ENCODE measurements around the gene LEPROT. TPM values are rescaled to one million over a fixed set of nuclear protein-coding genes. Genes with fewer than 3 reads are reported as not detected.

The LEPROT gene
- total RNA-seq, 1 donor from 2014 or later = 37.8 TPM

DNA sequence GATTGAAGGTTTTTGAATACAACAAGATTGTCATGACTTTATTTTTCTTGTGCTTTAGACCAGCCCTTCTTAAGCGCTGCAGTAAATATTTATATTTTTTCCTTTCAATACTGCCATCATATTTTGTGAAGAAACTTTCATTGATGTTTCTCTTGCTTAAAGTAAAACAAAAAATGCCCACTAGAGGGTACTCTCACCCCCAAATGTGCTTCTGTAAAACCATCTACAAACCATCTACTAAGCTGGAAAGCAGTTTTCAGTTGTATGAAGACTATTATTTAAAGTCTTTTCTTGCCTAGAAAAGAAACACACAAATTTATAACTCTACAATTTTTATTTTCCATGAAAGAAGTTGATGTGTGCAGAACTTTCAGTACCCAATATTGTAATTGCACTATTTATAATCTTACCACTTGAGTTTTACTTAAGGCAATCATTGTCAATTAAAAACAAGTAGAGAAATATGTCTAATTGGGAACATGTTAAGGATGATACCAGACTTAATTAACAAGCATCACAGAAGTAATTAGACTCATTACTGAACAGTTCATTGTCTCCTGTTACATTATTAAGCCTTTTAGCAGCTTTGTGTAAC, 10.7 kb downstream of the LEPROT start:
- peaks cover 0 to 44% of the 10 kb centered on the region in 2 donors for H3K36me3 ChIP-seq
- intact Hi-C loops (cut with DNase I) = loop anchor here (10.0 kb wide), 1 partner anchor 254 kb away; no protein-coding TSS in a partner anchor

DNA sequence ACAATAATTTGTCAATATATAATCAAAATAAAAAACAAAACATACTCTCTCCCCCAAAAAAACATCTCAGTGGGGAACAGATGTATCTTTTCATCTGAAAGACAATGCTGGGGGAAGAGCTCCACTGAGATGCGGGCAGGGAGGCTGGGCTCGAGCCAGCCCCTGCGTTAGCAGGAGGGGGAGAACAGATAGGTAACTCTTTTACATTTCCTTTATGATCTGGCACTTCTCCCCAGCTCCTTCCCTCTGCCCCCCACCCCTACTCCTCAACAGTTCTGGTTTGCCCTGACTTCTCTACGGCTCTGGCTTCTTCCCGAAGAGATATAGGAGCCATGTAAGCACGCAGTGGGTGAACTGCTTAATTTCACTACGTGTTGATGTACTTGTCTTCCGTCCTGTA, 12.4 kb downstream of the LEPROT start:
- Histone ChIP-seq H3K27ac (no peak overlapping the region), H3K4me3 (no peak overlapping the region), H3K4me1 (peaks cover 12% of the 10 kb centered on the region), H3K9me3 (no peaks in the 10 kb centered on the region), H3K27me3 (no peaks in the 10 kb centered on the region), H3K36me3 (peaks cover 0 to 27% of the 10 kb centered on the region in 2 donors)
- DNase-seq (ENCODE audit: extremely low spot score in 2 of 2) = no peak
- no peak for TF ChIP-seq POLR2AphosphoS5 (IDR thresholded peaks at IDR 0.05; ENCODE audit: insufficient read depth in 1 of 2, low read depth in 1 of 2)
- no peak for TF ChIP-seq POLR2A (IDR thresholded peaks at IDR 0.05)
- TF ChIP-seq, protein P1, sequence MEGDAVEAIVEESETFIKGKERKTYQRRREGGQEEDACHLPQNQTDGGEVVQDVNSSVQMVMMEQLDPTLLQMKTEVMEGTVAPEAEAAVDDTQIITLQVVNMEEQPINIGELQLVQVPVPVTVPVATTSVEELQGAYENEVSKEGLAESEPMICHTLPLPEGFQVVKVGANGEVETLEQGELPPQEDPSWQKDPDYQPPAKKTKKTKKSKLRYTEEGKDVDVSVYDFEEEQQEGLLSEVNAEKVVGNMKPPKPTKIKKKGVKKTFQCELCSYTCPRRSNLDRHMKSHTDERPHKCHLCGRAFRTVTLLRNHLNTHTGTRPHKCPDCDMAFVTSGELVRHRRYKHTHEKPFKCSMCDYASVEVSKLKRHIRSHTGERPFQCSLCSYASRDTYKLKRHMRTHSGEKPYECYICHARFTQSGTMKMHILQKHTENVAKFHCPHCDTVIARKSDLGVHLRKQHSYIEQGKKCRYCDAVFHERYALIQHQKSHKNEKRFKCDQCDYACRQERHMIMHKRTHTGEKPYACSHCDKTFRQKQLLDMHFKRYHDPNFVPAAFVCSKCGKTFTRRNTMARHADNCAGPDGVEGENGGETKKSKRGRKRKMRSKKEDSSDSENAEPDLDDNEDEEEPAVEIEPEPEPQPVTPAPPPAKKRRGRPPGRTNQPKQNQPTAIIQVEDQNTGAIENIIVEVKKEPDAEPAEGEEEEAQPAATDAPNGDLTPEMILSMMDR (IDR thresholded peaks at IDR 0.05) = no peak
- intact Hi-C loops (cut with DNase I) = loop anchor here (10.0 kb wide), 1 partner anchor 252 kb away; no protein-coding TSS in a partner anchor

More for the DNA sequence above, 10.7 kb downstream of the LEPROT start:
- H3K4me3 ChIP-seq = no peak overlapping the region
- no peaks in the 10 kb centered on the region for H3K9me3 ChIP-seq
- TF ChIP-seq, protein P1 (IDR thresholded peaks at IDR 0.05) = peak in 1 of 3 experiments; percentile 51
- TF ChIP-seq POLR2AphosphoS5 (IDR thresholded peaks at IDR 0.05; ENCODE audit: insufficient read depth in 1 of 2, low read depth in 1 of 2) = no peak
- DNase-seq (ENCODE audit: extremely low spot score in 2 of 2) = no peak
- H3K4me1 ChIP-seq = peaks cover 12% of the 10 kb centered on the region
- H3K27me3 ChIP-seq = no peaks in the 10 kb centered on the region
- H3K27ac ChIP-seq = no peak overlapping the region

DNA sequence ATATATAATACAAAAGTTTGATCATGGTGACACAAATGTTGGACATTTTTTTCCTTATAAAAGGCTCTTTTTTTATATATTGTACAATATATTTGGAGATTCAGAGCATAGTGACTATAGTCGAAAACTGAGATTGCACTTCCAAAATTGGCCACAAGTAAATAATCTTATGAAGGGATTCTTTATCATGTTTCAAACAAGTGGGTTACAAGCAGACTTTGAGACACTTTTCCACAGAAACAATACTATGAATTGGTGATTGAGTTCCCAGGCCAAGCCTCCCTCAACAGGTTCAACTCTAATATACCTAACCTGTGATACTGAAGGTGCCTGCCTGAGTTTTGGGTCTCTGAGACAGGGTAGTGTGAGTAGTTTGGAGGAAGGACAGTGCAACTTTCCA, 13.8 kb downstream of the LEPROT start:
- Histone ChIP-seq H3K9me3 (no peaks in the 10 kb centered on the region), H3K27me3 (no peaks in the 10 kb centered on the region), H3K27ac (no peak overlapping the region), H3K4me1 (peaks cover 8% of the 10 kb centered on the region), H3K4me3 (no peak overlapping the region), H3K36me3 (peaks cover 0 to 27% of the 10 kb centered on the region in 2 donors)
- intact Hi-C loops (cut with DNase I) = loop anchor here (10.0 kb wide), 1 partner anchor 251 kb away; no protein-coding TSS in a partner anchor
- no peak for DNase-seq (ENCODE audit: extremely low spot score in 2 of 2)
- TF ChIP-seq POLR2AphosphoS5 (IDR thresholded peaks at IDR 0.05; ENCODE audit: insufficient read depth in 1 of 2, low read depth in 1 of 2) (no peak), POLR2A (IDR thresholded peaks at IDR 0.05) (no peak)
- TF ChIP-seq, protein P1 (IDR thresholded peaks at IDR 0.05) = no peak

DNA sequence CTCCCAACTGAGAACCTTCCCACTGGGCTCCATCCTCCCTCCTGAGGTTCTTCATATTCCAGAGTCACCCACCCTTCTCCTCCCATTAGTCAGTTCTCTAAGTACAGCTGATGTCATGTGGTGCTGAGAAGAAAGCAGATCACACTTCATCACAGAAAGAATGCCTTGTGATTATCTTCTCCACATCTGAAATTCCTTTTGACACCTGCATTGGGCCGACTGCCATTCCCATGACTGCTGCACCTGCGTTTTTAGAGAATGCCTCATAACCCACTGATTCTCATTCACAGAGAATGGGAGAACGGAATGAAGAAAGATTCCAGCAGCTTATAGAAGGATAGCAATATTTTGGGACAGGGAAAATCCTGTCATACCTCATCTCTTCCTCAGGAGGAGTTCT, 14.3 kb downstream of the LEPROT start:
- intact Hi-C loops (cut with DNase I) = loop anchor here (10.0 kb wide), 1 partner anchor 250 kb away; no protein-coding TSS in a partner anchor
- peaks cover 3% of the 10 kb centered on the region for H3K4me1 ChIP-seq

More for the DNA sequence above, 14.3 kb downstream of the LEPROT start:
- TF ChIP-seq POLR2A (IDR thresholded peaks at IDR 0.05) (no peak), POLR2AphosphoS5 (IDR thresholded peaks at IDR 0.05; ENCODE audit: insufficient read depth in 1 of 2, low read depth in 1 of 2) (no peak)
- TF ChIP-seq, protein P1 (IDR thresholded peaks at IDR 0.05) = no peak
- H3K36me3 ChIP-seq = peaks cover 0 to 23% of the 10 kb centered on the region in 2 donors
- H3K27me3 ChIP-seq = no peaks in the 10 kb centered on the region
- H3K27ac ChIP-seq = no peak overlapping the region
- H3K4me3 ChIP-seq = no peak overlapping the region
- no peaks in the 10 kb centered on the region for H3K9me3 ChIP-seq
- DNase-seq (ENCODE audit: extremely low spot score in 2 of 2) = no peak
